AG20443 (cell line): ENCODE measurements around the gene HSD17B4.
A peak's percentile ranks its signal among the peaks of the same experiment; 100 is the strongest.
"Not testable (repeated sequence)": the region's sequence is repeated elsewhere in the genome, so short reads cannot be mapped to it uniquely, and the experiment has no call there.

Experiments used
- DNase-seq: peaks from one replicate; pipeline ENCODE4 v3.0.0; 2012; ENCODE audit warnings: low spot score, mixed read lengths

The HSD17B4 gene

GRCh38 chr5:119452373-119453039, at the start of gene HSD17B4:
Gene HSD17B4 (plus strand): TSS chr5:119452497. CDS start chr5:119452576, 79 bp downstream.
- peak; percentile 93 for DNase-seq

- no peak for DNase-seq
Observed at GRCh38 chr5:119402555-119402954, 49.7 kb upstream of the HSD17B4 start.

DNA sequence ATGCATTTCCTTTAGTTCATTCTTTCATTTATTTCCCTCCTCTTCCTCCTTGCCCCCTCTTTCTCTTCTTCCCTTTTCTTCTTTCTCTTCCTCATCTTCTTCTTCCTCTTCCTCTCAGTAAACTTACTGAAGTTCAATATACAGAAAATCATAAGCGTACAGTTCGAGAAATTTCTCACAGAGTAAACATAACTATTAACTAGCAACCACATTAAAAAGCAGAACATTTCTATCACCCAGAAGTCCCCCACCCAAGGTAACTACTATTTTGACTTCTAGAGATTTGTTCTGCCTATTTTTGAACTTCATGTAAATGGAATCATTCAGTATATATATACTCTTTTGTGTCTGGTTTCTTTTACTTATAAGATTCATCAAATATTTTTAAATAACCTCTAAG, 48.3 kb upstream of the HSD17B4 start:
- no peak for DNase-seq

- DNase-seq = no peak
Observed at GRCh38 chr5:119405419-119405818, 46.9 kb upstream of the HSD17B4 start.

DNA sequence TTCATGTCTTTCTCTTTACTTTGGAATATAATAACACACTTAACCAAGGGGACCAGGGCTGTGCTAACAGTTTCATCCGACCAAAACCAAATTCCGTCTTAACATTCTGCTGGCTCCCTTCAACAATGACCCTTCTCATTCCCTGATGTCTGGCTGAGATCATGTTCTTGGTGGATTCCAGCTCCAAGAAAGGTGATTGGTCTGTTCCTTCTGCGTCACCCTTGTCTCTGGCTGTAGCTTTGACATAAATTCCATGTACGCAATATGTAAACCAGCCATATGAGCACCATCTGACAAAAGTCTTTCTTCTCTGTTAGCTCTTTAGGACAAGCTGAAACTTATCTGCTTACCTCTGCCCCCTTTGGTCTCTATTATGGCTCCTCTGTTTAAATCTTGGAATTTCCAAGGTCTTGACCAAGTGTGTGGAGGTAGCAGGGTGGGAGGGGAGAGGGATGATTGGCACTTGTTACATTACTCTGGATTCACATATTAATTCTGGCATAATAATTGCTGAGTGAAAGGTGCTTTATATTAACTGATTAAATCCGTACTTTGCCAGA, 45.7 kb upstream of the HSD17B4 start:
- DNase-seq = no peak

- no peak for DNase-seq
Observed at GRCh38 chr5:119409235-119409815, 43.0 kb upstream of the HSD17B4 start.

GRCh38 chr5:119410448-119411159, 41.7 kb upstream of the HSD17B4 start:
- DNase-seq = peak; percentile 24

- peak; percentile 72 for DNase-seq
Observed at GRCh38 chr5:119411361-119412278, 40.7 kb upstream of the HSD17B4 start.

- no peak for DNase-seq
Observed at GRCh38 chr5:119412279-119413227, 39.7 kb upstream of the HSD17B4 start.

- DNase-seq = not testable (repeated sequence)
Observed at GRCh38 chr5:119414124-119414734, 38.1 kb upstream of the HSD17B4 start.

GRCh38 chr5:119417891-119418605, 34.2 kb upstream of the HSD17B4 start:
- peak; percentile 32 for DNase-seq

GRCh38 chr5:119418606-119419100, 33.6 kb upstream of the HSD17B4 start:
- DNase-seq = no peak

- no peak for DNase-seq
Observed at GRCh38 chr5:119420169-119420568, 32.1 kb upstream of the HSD17B4 start.

GRCh38 chr5:119426057-119426456, 26.2 kb upstream of the HSD17B4 start:
- no peak for DNase-seq

DNA sequence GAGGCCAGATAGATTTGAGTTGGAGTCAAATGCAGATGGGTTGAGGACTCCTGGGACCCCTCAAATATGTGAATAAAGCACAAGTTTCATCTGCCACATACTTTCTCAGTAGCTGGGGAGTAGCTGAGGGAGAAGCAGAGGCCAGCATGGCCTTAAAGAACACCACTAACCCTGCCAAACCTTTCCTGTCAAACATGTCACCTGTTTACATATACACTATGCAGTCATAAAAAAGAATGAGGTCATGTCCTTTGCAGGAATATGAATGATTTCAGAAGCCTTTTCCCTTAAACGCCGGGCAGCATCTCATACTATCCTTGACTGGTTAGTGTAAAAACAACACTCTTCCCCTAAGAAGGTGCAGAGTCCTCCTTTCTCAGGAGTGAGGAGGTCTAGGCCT, 25.2 kb upstream of the HSD17B4 start:
- no peak for DNase-seq

- DNase-seq = not testable (repeated sequence)
Observed at GRCh38 chr5:119427596-119427995, 24.7 kb upstream of the HSD17B4 start.

GRCh38 chr5:119428166-119428565, 24.1 kb upstream of the HSD17B4 start:
- not testable (repeated sequence) for DNase-seq

GRCh38 chr5:119428574-119428973, 23.7 kb upstream of the HSD17B4 start:
- DNase-seq = not testable (repeated sequence)

- not testable (repeated sequence) for DNase-seq
Observed at GRCh38 chr5:119432674-119433237, 19.5 kb upstream of the HSD17B4 start.
